Activated B cell treated with CpG ODN at 0.5 μM for 24 hours (primary cell): ENCODE data around the gene HSD17B2. TPM values are rescaled to one million over a fixed set of nuclear protein-coding genes. Genes with fewer than 3 reads are reported as not detected.

Source experiments
- ATAC-seq: fragments of 200-7000 bp; cut with Tn5 transposase; one replicate; pipeline ENCODE4 v1.10.0; 2021; ENCODE audit warnings: low read depth, mild to moderate bottlenecking, moderate library complexity
- CTCF ChIA-PET: fragments of 350-600 bp; sonication (Branson Sonifier 250); formaldehyde crosslinking; loops from one replicate; lab custom pipeline; 2021; ENCODE audit warnings: antibody characterized with exemption; lab: Charles Lee
- POLR2A ChIA-PET: fragments of 350-600 bp; sonication (Branson Sonifier 250); formaldehyde crosslinking; loops from one replicate; lab custom pipeline; 2021; ENCODE audit warnings: antibody characterized with exemption; lab: Charles Lee
- DNase-seq: peaks from one replicate; pipeline ENCODE4 v3.0.0; 2022
- H3K27ac Mint-ChIP-seq: one replicate; pipeline ENCODE4 v1.8.0; 2020; ENCODE audit warnings: mixed read lengths
- H3K27me3 Mint-ChIP-seq: one replicate; pipeline ENCODE4 v1.8.0; 2021; ENCODE audit warnings: mixed read lengths
- H3K36me3 Mint-ChIP-seq: one replicate; pipeline ENCODE4 v1.8.0; 2021; ENCODE audit warnings: low read depth, mixed read lengths
- H3K4me1 Mint-ChIP-seq: one replicate; pipeline ENCODE4 v1.8.0; 2021; ENCODE audit warnings: mixed read lengths
- H3K4me3 Mint-ChIP-seq: one replicate; pipeline ENCODE4 v1.8.0; 2020; ENCODE audit warnings: mild to moderate bottlenecking, mixed read lengths
- H3K9me3 Mint-ChIP-seq: one replicate; pipeline ENCODE4 v1.8.0; 2020; ENCODE audit warnings: mixed read lengths
- CTCF ChIP-seq: fragments of 200-600 bp; IDR thresholded peaks from one replicate; pipeline ENCODE4 v1.8.0; 2022; ENCODE audit warnings: antibody characterized with exemption, mild to moderate bottlenecking
- intact Hi-C: fragments of 100-400 bp; cut with micrococcal nuclease; formaldehyde crosslinking; loops from one replicate; pipeline ENCODE4 v1.15.1; 2024
- total RNA-seq: library from RNA; stranded (reverse); gene quantifications from 2 replicates; pipeline ENCODE4 v1.2.3, GENCODE V29; 2022

HSD17B2 gene
- total RNA-seq, 1 donor from 2014 or later = not detected

GRCh38 chr16:82037251-82037650, 2.2 kb downstream of the HSD17B2 start:
- ATAC-seq (no peak), DNase-seq (no peak)
- intact Hi-C loops = loop anchor here (10.0 kb wide), 1 partner anchor 198 kb away; no protein-coding TSS in a partner anchor
- Mint-ChIP-seq H3K36me3 (no peaks in the 10 kb centered on the region), H3K4me1 (no peaks in the 10 kb centered on the region), H3K4me3 (no peak overlapping the region), H3K27me3 (peaks cover 25% of the 10 kb centered on the region), H3K9me3 (no peaks in the 10 kb centered on the region), H3K27ac (no peak overlapping the region)
- no peak for TF ChIP-seq CTCF
- ChIA-PET CTCF (no interaction called here), POLR2A (no interaction called here)

GRCh38 chr16:82037666-82038065, 2.6 kb downstream of the HSD17B2 start:
- Mint-ChIP-seq H3K4me3 (no peak overlapping the region), H3K4me1 (no peaks in the 10 kb centered on the region), H3K27me3 (peaks cover 21% of the 10 kb centered on the region), H3K27ac (no peak overlapping the region), H3K36me3 (no peaks in the 10 kb centered on the region), H3K9me3 (no peaks in the 10 kb centered on the region)
- intact Hi-C loops = loop anchor here (10.0 kb wide), 1 partner anchor 197 kb away; no protein-coding TSS in a partner anchor
- ChIA-PET POLR2A (no interaction called here), CTCF (no interaction called here)
- no peak for DNase-seq
- ATAC-seq = no peak
- TF ChIP-seq CTCF = no peak

DNA sequence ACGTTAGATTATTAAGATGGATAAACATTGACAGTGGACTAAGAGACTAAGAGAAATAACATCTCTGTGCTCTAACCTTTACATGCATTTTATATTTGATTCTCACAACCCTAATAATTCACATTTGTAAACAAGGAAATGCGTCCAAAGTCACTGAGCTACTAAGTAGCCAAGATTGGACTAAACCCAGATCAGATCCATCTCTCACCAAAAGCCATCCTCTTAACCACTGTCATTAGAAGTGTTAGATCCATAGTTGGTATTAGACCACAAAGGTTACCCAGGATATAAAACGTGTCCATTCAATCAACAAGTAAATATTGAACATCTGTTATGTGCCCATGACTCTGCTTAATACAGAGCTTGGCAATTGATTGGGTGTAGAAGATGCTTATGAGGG, 5.2 kb downstream of the HSD17B2 start:
- no peaks in the 10 kb centered on the region for H3K9me3 Mint-ChIP-seq
- DNase-seq (no peak), ATAC-seq (no peak)
- peaks cover 18% of the 10 kb centered on the region for H3K27me3 Mint-ChIP-seq
- POLR2A ChIA-PET = no interaction called here
- intact Hi-C loops = no loop called here
- TF ChIP-seq CTCF = no peak
- CTCF ChIA-PET = no interaction called here
- no peaks in the 10 kb centered on the region for H3K4me1 Mint-ChIP-seq
- H3K36me3 Mint-ChIP-seq = no peaks in the 10 kb centered on the region
- H3K27ac Mint-ChIP-seq = no peak overlapping the region
- H3K4me3 Mint-ChIP-seq = no peak overlapping the region

GRCh38 chr16:82041542-82041941, 6.5 kb downstream of the HSD17B2 start:
- H3K4me1 Mint-ChIP-seq = no peaks in the 10 kb centered on the region
- no peaks in the 10 kb centered on the region for H3K36me3 Mint-ChIP-seq
- H3K9me3 Mint-ChIP-seq = no peaks in the 10 kb centered on the region
- intact Hi-C loops = no loop called here
- ChIA-PET CTCF (no interaction called here), POLR2A (no interaction called here)
- no peak for DNase-seq
- no peak overlapping the region for H3K4me3 Mint-ChIP-seq
- no peak overlapping the region for H3K27ac Mint-ChIP-seq
- TF ChIP-seq CTCF = no peak
- H3K27me3 Mint-ChIP-seq = peaks cover 22% of the 10 kb centered on the region
- ATAC-seq = no peak

DNA sequence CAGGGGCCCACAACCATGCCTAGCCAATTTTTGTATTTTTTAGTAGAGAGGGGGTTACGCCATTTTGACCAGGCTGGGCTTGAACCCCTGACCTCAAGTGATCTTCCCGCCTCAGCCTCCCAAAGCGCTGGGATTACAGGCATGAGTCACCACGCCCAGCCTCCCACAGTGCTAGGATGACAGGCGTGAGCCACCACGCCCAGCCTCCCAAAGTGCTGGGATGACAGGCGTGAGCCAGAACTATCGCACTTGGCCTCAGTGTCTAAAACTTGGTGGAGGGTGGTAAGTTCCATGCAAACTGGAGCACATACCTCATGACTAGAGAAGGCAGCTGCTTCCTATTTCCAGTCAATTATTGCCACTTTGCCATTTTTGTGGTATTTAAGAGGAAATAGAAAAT, 7.1 kb downstream of the HSD17B2 start:
- Mint-ChIP-seq H3K9me3 (no peaks in the 10 kb centered on the region), H3K36me3 (no peaks in the 10 kb centered on the region), H3K4me1 (no peaks in the 10 kb centered on the region), H3K27me3 (peaks cover 26% of the 10 kb centered on the region), H3K4me3 (no peak overlapping the region), H3K27ac (no peak overlapping the region)
- DNase-seq (no peak), ATAC-seq (no peak)
- intact Hi-C loops = no loop called here
- ChIA-PET POLR2A (no interaction called here), CTCF (no interaction called here)
- no peak for TF ChIP-seq CTCF
